GM23248 (cell line): ENCODE measurements around the gene LSM3.

Experiments used
- EZH2 ChIP-seq: fragments of 200-600 bp; sonication (generic); IDR thresholded peaks from 2 replicates; pipeline ENCODE4 v1.6.1; 2018; ENCODE audit warnings: antibody characterized with exemption, mild to moderate bottlenecking; ENCODE audit not compliant: insufficient read depth, poor library complexity, severe bottlenecking
- EZH2phosphoT487 ChIP-seq: fragments of 200-600 bp; sonication (generic); IDR thresholded peaks from 2 replicates; pipeline ENCODE4 v1.6.1; 2018; ENCODE audit warnings: antibody characterized with exemption, moderate library complexity, mild to moderate bottlenecking, low read depth; ENCODE audit not compliant: insufficient read depth

- no peak for TF ChIP-seq EZH2phosphoT487
- TF ChIP-seq EZH2, result no peak
Measured at GRCh38 chr3:14220933-14221332, 42.3 kb downstream of the LSM3 start.
